ENCODE results near the gene SBDS.

SBDS gene

GRCh38 chr7:66964411-66964810 lies 31.0 kb downstream of the SBDS start:
- no peak overlapping the region for H3K4me3 ChIP-seq (ENCODE audit: low read length)
- TF ChIP-seq, protein P1, sequence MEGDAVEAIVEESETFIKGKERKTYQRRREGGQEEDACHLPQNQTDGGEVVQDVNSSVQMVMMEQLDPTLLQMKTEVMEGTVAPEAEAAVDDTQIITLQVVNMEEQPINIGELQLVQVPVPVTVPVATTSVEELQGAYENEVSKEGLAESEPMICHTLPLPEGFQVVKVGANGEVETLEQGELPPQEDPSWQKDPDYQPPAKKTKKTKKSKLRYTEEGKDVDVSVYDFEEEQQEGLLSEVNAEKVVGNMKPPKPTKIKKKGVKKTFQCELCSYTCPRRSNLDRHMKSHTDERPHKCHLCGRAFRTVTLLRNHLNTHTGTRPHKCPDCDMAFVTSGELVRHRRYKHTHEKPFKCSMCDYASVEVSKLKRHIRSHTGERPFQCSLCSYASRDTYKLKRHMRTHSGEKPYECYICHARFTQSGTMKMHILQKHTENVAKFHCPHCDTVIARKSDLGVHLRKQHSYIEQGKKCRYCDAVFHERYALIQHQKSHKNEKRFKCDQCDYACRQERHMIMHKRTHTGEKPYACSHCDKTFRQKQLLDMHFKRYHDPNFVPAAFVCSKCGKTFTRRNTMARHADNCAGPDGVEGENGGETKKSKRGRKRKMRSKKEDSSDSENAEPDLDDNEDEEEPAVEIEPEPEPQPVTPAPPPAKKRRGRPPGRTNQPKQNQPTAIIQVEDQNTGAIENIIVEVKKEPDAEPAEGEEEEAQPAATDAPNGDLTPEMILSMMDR (conservative IDR thresholded peaks at IDR 0.05; ENCODE audit: low read depth, low read length) = no peak
- DNase-seq (ENCODE audit: low read depth) = no peak

- TF ChIP-seq, protein P1 (conservative IDR thresholded peaks at IDR 0.05; ENCODE audit: low read depth, low read length) = no peak
- no peak overlapping the region for H3K4me3 ChIP-seq (ENCODE audit: low read length)
- no peak for DNase-seq (ENCODE audit: low read depth)
Measured at GRCh38 chr7:66961096-66961495, 34.3 kb downstream of the SBDS start.

DNA sequence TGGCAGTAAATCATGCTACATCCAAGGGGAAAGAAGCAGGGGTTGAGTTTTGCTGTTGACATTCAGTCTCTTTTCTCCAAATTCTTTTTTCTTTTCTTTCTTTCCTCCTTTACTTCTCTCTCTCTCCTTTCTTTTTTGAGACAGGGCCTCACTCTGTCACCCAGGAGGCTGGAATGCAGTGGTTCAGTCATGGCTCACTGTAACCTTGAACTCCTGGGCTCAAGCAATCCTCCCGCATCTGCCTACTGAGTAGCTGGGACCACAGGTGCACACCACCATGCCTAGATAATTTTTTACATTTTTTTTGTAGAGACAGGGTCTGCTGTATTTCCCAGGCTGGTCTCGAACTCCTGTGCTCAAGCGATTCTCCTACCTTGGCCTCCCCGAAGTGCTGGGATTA lies 35.2 kb downstream of the SBDS start:
- DNase-seq (ENCODE audit: low read depth) = no peak
- TF ChIP-seq, protein P1 (conservative IDR thresholded peaks at IDR 0.05; ENCODE audit: low read depth, low read length) = no peak
- H3K4me3 ChIP-seq (ENCODE audit: low read length) = no peak overlapping the region

DNA sequence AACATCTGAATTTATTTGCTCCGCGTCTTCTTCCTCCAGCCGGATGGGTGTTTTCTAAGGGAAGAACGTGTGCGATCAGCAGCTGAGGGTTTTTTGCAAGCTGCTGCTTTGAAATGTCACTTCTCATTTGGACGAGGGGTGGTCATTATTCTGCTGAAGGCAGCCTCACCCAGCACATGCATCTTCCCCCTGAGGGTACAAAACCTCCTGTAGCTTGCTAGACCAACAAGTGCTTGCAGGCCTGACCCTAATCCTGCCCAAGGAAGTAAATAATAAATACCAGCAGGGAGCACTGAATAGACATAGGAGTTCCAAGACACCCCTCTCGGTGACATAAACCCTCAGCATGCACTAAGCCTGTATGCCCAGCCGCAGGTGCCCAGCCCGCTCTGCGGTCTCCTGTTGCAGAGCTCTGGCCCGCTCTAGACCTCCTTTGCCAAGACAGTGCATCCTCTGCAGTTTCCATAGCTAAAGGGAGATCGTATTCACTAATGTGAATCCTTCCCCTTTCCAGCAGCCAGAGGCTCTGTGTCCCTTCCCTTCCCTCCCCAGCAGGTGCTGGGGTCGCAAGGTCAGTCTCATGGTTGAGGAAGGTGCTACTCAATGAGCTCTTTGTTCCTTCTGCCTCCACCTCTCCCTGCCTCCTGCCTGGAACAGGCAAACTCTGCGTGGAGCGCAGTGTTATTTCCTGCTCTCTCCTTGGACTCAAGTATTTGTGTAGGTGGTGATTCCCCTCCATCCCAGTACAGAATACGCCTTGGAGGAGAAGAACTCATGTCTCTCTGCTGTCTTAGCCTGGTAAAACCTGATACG lies 36.6 kb downstream of the SBDS start:
- H3K4me3 ChIP-seq (ENCODE audit: low read length) = no peak overlapping the region
- DNase-seq (ENCODE audit: low read depth) = no peak
- TF ChIP-seq, protein P1 (conservative IDR thresholded peaks at IDR 0.05; ENCODE audit: low read depth, low read length) = no peak

DNA sequence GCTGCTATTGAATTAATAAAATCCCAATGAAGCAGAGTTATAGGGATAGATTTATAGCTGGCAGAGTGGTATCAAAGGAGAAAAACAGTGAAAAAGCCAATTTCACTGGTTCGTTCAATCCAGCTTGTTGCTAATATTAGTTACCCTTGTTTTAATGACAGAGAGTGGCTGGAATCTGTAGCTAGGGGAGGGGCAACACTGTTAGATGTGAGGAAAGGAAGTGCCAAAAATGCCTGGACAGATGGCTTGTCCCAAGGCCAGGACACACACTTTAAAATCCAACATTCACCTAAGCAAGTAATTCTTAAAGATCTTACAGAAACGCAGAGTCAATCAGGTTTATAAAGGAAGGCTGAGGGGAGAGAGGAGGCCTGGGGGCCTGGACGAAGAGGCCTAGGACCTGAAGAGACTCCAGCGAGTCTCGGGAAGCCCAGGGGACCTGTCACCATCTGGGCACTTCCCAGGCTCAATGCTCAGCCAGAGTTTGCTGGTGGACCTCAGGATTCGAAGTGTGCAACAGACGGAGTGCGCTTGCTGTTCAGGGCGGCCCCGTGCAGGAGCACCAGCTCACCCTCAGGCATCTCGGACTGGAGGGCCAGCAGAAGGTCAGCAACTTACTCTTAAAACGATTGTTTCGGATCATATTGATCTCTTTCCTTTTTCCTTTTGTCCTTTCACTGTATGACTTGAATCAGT lies 37.6 kb downstream of the SBDS start:
- no peak overlapping the region for H3K4me3 ChIP-seq (ENCODE audit: low read length)
- TF ChIP-seq, protein P1 (conservative IDR thresholded peaks at IDR 0.05; ENCODE audit: low read depth, low read length) = no peak
- no peak for DNase-seq (ENCODE audit: low read depth)

DNA sequence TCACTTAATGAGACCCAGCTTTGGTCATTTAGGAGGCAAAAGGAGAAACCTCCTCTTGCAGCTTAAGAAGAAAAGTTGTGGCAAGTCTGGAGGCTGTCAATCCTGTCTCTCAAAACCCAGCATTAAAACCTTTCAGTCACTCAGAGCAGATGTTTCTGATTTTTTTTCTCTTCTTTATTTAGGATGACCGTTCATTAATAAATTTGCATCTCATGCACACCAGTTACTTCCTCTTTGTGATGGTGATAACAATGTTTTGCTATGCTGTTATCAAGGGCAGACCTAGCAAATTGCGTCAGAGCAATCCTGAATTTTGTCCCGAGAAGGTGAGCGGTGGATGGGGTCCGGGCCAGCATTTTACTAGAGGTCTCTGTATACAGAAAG lies 42.4 kb downstream of the SBDS start:
- TF ChIP-seq, protein P1 (conservative IDR thresholded peaks at IDR 0.05; ENCODE audit: low read depth, low read length) = no peak
- DNase-seq (ENCODE audit: low read depth) = no peak
- H3K4me3 ChIP-seq (ENCODE audit: low read length) = no peak overlapping the region

All from retinal pigment epithelial cell (primary cell).